Immature natural killer cell (primary cell): ENCODE results near the gene PSMG3. TPM values are rescaled to one million over a fixed set of nuclear protein-coding genes. Genes with fewer than 3 reads are reported as not detected.

Source experiments
- DNase-seq, 3 donors: peaks; one replicate each; pipeline ENCODE4 v3.0.0; 2022; ENCODE audit warnings: mixed read lengths in 1 of 3
- H3K27ac Mint-ChIP-seq, 6 donors: one replicate each; pipeline ENCODE4 v1.8.0; 2020; ENCODE audit warnings: mixed read lengths in 6 of 6, mild to moderate bottlenecking in 5 of 6, inconsistent platforms in 4 of 6, moderate library complexity in 3 of 6
- H3K27me3 Mint-ChIP-seq, 3 donors: one replicate each; pipeline ENCODE4 v1.8.0; 2020 to 2021; ENCODE audit warnings: low read depth in 3 of 3, mild to moderate bottlenecking in 3 of 3, mixed read lengths in 3 of 3, moderate library complexity in 3 of 3, inconsistent platforms in 1 of 3
- H3K36me3 Mint-ChIP-seq, 3 donors: one replicate each; pipeline ENCODE4 v1.8.0; 2020; ENCODE audit warnings: mixed read lengths in 3 of 3, inconsistent platforms in 2 of 3, mild to moderate bottlenecking in 2 of 3
- H3K4me1 Mint-ChIP-seq, 2 donors: one replicate each; pipeline ENCODE4 v1.8.0; 2020; ENCODE audit warnings: inconsistent platforms in 2 of 2, mild to moderate bottlenecking in 2 of 2, mixed read lengths in 2 of 2, moderate library complexity in 1 of 2
- H3K4me3 Mint-ChIP-seq, 5 donors: one replicate each; pipeline ENCODE4 v1.8.0; 2020; ENCODE audit warnings: mild to moderate bottlenecking in 5 of 5, mixed read lengths in 5 of 5, inconsistent platforms in 3 of 5, moderate library complexity in 3 of 5
- H3K9me3 Mint-ChIP-seq, 6 donors: one replicate each; pipeline ENCODE4 v1.8.0; 2020; ENCODE audit warnings: mild to moderate bottlenecking in 6 of 6, mixed read lengths in 6 of 6, inconsistent platforms in 4 of 6, moderate library complexity in 3 of 6
- polyA plus RNA-seq, 3 donors: library from polyadenylated mRNA; unstranded; fragments of 300-500 nt; fragmentation: Illumina TruSeq; gene quantifications; one replicate each; pipeline ENCODE4 v1.2.3, GENCODE V29; 2021

The PSMG3 gene
- polyA plus RNA-seq, 3 donors from 2014 or later = 56.3 to 71.0 (median 61.9) TPM

- Mint-ChIP-seq H3K4me3 (no peak overlapping the region), H3K27ac (no peak overlapping the region), H3K27me3 (peaks cover 2 to 4% (median 3%) of the 10 kb centered on the region in 3 donors), H3K36me3 (no peaks in the 10 kb centered on the region), H3K4me1 (peaks cover 6 to 11% of the 10 kb centered on the region in 2 donors), H3K9me3 (no peaks in the 10 kb centered on the region)
- DNase-seq = no peak
These were observed 5.7 kb downstream of the PSMG3 start for GRCh38 chr7:1563981-1564602.

GRCh38 chr7:1562597-1563051, 7.2 kb downstream of the PSMG3 start:
- no peak overlapping the region for H3K27ac Mint-ChIP-seq
- no peak overlapping the region for H3K4me3 Mint-ChIP-seq
- H3K4me1 Mint-ChIP-seq = no peaks in the 10 kb centered on the region
- peaks cover 0 to 2% (median 0%) of the 10 kb centered on the region in 3 donors for H3K27me3 Mint-ChIP-seq
- no peaks in the 10 kb centered on the region for H3K36me3 Mint-ChIP-seq
- no peak for DNase-seq
- no peaks in the 10 kb centered on the region for H3K9me3 Mint-ChIP-seq

DNA sequence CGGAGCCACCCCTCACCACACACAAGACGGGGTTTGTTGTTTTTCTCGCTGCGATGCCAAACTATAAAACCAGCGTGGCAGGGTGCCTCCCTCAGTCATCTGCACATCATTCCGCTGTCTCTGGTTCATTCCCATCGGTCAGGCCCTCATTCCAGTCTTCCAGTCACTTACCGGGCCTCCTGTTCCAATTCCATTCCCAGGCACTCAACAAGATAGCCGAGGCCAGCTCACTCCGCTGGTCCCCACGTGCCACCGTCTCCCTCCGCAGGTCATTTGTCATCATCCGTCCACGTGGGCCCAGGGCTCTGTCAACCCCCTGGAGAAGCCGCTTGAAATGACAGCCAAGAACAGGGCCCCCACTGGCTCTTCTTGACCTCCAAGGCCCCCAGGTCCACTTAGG, 7.7 kb downstream of the PSMG3 start:
- Mint-ChIP-seq H3K27me3 (peaks cover 0 to 2% (median 0%) of the 10 kb centered on the region in 3 donors), H3K9me3 (no peaks in the 10 kb centered on the region), H3K36me3 (no peaks in the 10 kb centered on the region), H3K4me1 (no peaks in the 10 kb centered on the region), H3K4me3 (no peak overlapping the region), H3K27ac (peak overlapping the region in 1 of 6 donors; percentile 5)
- DNase-seq = no peak

DNA sequence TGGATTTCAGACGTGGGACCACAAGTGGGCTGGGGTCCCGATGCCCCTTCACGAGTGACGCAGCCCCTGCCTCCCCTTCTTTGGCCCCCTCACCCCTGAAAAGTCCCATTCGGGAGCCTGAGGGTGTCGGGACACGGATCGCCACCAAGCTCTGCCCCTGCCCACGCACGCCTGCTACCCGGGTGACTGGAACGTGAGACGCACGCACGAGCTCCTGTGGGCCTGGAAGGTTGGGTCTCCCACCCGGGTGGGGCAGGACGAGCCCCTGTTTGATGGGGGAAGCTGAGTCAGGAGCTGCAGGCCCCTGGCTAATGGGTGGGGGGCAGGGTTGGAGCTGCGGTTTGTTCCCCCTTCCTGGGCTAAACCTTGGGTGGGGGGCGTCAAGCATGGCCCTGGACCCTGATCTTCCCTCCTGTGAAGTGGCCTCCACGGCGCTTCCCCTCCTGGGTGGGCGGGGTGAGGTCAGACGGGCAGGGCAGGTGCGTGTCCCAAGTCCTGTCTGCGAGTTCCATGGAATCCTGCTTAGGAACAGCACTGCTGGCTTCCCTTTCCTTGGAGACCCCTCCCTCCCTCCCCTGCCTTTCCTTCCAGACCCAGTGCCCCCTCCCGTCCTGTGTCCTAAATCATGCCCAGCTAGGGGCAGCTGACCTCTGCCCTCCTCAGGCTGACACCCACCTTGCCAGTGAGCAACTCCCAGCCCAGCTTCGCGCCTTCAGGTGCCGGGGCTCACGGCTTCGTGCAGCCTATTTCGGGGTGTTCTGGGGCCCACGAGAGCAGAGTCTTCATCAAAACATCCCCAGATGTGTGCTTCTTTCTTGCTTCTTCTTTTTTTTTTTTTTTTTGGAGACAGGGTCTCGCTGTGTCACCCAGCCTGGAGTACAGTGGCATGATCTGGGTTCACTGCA, 8.5 kb downstream of the PSMG3 start:
- Mint-ChIP-seq H3K9me3 (no peaks in the 10 kb centered on the region), H3K36me3 (no peaks in the 10 kb centered on the region), H3K27me3 (peaks cover 0 to 2% (median 0%) of the 10 kb centered on the region in 3 donors), H3K27ac (no peak overlapping the region), H3K4me1 (no peaks in the 10 kb centered on the region), H3K4me3 (no peak overlapping the region)
- DNase-seq = no peak

DNA sequence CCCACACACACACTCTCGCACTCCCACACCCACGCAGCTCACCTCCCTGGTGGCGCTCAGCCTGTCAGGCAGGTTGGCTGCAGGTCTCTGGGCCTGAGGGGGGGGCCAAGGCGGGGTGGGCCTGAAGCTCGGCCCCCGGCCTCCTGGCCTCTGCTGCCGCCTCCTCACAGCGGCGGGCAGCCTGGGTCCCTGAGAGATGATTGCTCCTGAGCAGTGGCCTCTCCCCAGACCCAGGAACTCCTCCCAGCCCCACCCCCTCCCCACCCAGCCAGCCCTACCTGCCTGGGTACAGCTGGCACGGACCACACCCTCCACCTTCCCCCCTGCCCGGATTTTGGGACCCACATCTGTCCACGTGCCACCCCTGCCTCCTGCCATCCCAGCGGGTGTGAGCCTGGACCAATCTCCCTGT, 9.2 kb downstream of the PSMG3 start:
- Mint-ChIP-seq H3K4me1 (no peaks in the 10 kb centered on the region), H3K9me3 (no peaks in the 10 kb centered on the region), H3K36me3 (no peaks in the 10 kb centered on the region), H3K27ac (no peak overlapping the region), H3K4me3 (no peak overlapping the region), H3K27me3 (peaks cover 0 to 2% (median 0%) of the 10 kb centered on the region in 3 donors)
- no peak for DNase-seq

GRCh38 chr7:1559626-1560590, 9.9 kb downstream of the PSMG3 start:
- no peaks in the 10 kb centered on the region for H3K36me3 Mint-ChIP-seq
- no peaks in the 10 kb centered on the region for H3K27me3 Mint-ChIP-seq
- DNase-seq = no peak
- no peaks in the 10 kb centered on the region for H3K9me3 Mint-ChIP-seq
- no peak overlapping the region for H3K27ac Mint-ChIP-seq
- H3K4me1 Mint-ChIP-seq = no peaks in the 10 kb centered on the region
- H3K4me3 Mint-ChIP-seq = no peak overlapping the region

- no peak overlapping the region for H3K4me3 Mint-ChIP-seq
- H3K4me1 Mint-ChIP-seq = no peaks in the 10 kb centered on the region
- no peak overlapping the region for H3K27ac Mint-ChIP-seq
- no peaks in the 10 kb centered on the region for H3K27me3 Mint-ChIP-seq
- H3K36me3 Mint-ChIP-seq = no peaks in the 10 kb centered on the region
- DNase-seq = no peak
- H3K9me3 Mint-ChIP-seq = no peaks in the 10 kb centered on the region
These were observed 10.8 kb downstream of the PSMG3 start for GRCh38 chr7:1558841-1559625.

DNA sequence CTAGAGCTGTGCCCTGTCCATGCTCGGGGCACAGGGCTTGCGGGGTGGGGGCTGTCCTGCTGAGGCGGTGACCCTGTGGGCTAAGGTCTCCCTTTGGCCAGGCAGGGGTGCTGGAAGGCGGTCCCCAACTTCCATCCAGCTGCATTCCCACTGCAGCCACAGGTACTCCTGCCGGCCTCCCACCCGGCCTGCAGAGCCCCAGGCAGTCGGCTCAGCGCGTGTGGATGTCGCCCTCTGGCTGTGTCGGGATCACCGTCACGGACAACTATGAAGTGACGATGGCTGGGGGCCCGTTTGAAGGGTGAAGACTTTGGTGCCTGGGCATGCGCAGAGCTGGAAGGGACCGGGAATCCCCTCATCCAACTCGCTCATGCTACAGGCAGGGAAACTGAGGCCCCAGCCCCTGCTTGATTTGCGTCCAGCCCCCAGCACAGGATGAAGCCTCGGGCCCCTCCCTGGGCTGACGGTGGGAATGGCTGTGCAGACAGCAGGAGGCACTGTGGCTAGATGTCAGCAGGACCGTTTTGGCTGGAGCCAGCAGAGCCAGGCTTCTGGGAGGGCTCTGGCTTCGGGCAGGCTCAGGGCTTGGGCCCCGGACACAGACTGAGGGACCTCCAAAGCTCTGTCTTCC, 11.5 kb downstream of the PSMG3 start:
- Mint-ChIP-seq H3K9me3 (no peaks in the 10 kb centered on the region), H3K27me3 (no peaks in the 10 kb centered on the region), H3K4me3 (no peak overlapping the region), H3K27ac (no peak overlapping the region), H3K4me1 (no peaks in the 10 kb centered on the region), H3K36me3 (no peaks in the 10 kb centered on the region)
- DNase-seq = no peak

GRCh38 chr7:1557771-1558170, 12.1 kb downstream of the PSMG3 start:
- no peaks in the 10 kb centered on the region for H3K9me3 Mint-ChIP-seq
- H3K4me1 Mint-ChIP-seq = no peaks in the 10 kb centered on the region
- H3K27ac Mint-ChIP-seq = no peak overlapping the region
- no peaks in the 10 kb centered on the region for H3K36me3 Mint-ChIP-seq
- no peak for DNase-seq
- H3K4me3 Mint-ChIP-seq = no peak overlapping the region
- H3K27me3 Mint-ChIP-seq = no peaks in the 10 kb centered on the region

DNA sequence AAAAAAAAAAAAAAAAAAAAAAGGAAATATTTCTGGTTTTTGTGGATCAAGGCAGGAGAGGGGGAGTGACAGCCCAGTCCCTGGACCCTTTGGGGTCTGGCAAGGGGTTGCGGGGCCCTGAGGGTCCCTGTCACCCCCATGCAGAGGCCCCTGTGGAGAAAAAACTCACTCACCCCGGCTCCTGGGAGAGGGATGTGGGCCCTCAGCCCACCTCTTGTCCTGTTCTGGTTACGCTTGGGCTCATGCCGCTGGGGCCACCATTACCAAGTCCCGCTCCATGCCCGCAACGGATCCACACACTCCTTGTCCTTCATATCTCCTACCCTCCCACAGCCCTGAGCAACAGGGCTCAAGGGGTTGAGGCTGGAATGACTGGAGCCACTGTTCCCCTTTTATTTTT, 12.8 kb downstream of the PSMG3 start:
- Mint-ChIP-seq H3K9me3 (no peaks in the 10 kb centered on the region), H3K27ac (no peak overlapping the region), H3K36me3 (no peaks in the 10 kb centered on the region), H3K4me3 (no peak overlapping the region), H3K27me3 (peaks cover 0 to 2% (median 0%) of the 10 kb centered on the region in 3 donors), H3K4me1 (no peaks in the 10 kb centered on the region)
- DNase-seq = no peak

- no peak for DNase-seq
These were observed 13.9 kb downstream of the PSMG3 start, which contains the start of gene TMEM184A for GRCh38 chr7:1555813-1556543. TSS of gene TMEM184A (minus strand) at chr7:1556205. CDS start at chr7:1555484, 721 bp downstream.

More at GRCh38 chr7:1555813-1556543, 13.9 kb downstream of the PSMG3 start, which contains the start of gene TMEM184A:
- Mint-ChIP-seq H3K4me1 (no peaks in the 10 kb centered on the region), H3K36me3 (no peaks in the 10 kb centered on the region), H3K4me3 (no peak within 1 kb of the TSS), H3K9me3 (no peaks in the 10 kb centered on the region), H3K27ac (no peak within 1 kb of the TSS), H3K27me3 (peaks cover 0 to 2% (median 0%) of the 10 kb centered on the region in 3 donors)
